T-helper 1 cell (primary cell): Measurements from ENCODE around the gene UBE2L3.
"Not testable (repeated sequence)": the region's sequence is repeated elsewhere in the genome, so short reads cannot be mapped to it uniquely, and the experiment has no call there.

Experiments
- DNase-seq, 5 donors: peaks; one replicate each; pipeline ENCODE4 v3.0.0-alpha.2; 2012 to 2020

Gene UBE2L3

GRCh38 chr22:21603973-21604372, 36.5 kb downstream of the UBE2L3 start:
- DNase-seq: no peak

DNA sequence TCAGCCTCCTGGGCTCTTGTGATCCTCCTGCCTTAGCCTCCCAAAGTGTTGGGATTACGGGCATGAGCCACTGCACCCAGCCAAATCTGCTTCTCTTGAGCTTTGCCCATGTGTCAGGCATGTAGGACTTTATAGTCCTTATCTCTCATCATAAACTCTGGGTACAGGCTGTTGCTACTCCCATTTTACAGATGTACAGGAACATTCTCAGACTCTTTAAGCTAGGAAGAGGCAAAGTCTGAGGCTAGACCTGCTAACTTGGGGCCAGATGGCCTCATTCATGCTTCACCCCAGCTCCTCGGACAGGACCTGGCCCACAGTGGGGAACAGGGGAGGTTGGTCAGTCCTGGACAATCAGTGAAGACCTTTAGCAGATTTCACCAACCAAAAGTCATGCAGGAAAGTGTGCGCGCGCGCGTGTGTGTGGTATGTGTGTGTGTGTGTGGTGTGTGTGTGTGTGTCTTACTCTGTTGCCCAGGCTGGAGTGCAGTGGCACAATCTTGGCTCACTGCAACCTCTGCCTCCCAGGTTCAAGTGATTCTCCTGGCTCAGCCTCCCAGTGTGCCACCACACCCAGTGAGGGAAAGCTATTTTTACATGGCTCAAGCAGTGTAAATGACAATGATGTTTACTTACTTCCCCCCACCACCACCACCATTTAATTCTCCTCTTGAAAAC, 38.5 kb downstream of the UBE2L3 start:
- no peak for DNase-seq

GRCh38 chr22:21606775-21607174, 39.3 kb downstream of the UBE2L3 start:
- DNase-seq: no peak

DNA sequence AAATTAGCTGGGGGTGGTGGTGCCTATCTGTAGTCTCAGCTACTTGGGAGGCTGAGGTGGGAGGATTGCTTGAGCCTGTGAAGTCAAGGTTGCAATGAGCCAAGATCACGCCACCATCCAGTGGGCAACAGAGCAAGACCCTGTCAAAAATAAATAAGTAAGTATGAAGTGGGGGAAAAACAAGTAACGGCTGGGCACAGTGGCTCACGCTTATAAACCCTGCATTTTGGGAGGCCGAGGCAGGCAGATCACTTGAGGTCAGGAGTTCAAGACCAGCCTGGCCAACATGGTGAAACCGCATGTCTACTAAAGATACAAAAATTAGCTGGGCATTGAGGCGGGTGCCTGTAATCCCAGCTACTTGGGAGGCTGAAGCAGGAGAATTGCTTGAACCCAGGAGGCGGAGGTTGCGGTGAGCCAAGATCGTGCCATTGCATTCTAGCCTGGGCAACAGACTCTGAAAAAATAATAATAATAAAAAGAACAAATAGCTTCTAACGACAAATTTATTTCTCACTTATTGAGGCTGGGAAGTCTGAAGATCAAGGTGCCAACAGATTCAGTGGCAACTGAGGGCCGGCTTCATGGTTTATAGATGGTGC, 42.1 kb downstream of the UBE2L3 start:
- not testable (repeated sequence) for DNase-seq

DNA sequence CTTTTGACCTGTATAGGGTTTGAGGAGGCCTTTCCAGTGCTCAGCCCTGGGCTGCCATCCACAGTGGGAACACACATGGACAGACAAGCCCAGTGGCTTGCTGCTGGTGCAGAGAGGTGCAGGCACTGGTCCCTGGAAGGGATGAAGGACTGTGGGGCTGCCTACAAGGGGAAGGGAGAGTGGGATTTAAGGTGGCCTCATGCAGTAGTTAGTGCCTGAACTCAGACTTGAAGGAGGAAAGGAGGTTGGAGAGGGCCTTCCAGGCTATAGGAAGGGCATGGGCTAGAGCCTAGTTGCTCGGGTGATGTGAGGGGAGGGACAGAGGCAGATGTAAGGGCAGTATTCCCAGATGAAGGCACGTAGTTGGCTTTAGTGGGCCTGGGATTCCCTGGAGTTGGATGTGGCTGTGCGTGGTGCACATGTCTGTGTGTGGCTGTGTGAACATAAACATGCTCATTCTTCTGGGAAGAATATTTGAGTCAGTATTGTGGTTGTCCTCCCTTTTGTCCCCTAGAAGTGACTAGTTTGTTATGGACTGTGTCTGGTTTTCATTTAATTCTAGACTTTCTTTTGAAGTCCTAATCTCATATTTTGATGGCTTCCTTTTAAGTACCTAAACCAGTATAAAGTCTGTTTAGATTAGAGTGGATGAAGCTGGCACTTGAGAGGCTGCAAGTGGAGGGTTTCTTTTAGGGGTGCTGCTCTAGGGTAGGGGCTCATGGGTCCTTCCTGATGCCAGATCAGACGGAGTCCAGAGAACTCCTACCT, 43.9 kb downstream of the UBE2L3 start:
- no peak for DNase-seq

DNA sequence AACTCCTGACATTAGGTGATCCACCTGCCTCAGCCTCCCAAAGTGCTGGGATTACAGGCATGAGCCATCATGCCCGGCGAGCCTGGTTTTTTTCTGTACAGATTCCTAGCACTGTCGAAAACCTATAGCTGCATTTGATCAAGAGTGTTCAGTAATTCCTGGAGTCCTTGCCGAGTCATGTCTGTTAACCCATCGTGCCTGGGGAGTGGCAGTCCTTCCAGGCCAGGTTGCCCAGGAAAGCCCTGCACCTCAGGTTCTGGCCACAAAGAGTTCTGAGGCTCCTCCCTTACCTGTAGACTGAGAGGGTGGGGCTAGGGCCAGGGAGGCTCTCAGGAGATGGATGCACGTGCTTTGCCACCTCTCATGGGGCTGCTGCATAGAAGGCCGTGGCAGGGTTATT, 45.3 kb downstream of the UBE2L3 start:
- DNase-seq: no peak

- no peak for DNase-seq
Observed at GRCh38 chr22:21613553-21614233, 46.2 kb downstream of the UBE2L3 start.

DNA sequence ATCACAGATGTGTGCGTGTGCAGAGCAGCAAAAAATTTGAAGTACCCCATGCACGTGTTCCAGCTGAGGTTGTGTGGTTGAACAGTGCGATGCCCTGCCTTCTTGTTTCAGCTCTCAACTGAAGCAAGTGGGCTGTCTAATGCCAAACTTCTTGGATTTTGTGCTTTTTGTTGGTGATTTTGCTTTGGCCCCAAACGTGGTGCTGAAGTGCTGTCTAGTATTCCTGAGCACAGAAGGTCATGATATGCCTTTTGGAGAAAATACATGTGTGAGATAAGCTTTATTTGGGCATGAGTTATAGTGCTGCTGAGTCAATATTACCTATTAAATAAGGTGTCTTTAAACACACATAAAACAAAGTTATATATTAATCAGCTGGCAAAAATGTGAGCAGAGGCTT, 48.2 kb downstream of the UBE2L3 start:
- DNase-seq: no peak

GRCh38 chr22:21617337-21617736, 49.8 kb downstream of the UBE2L3 start:
- DNase-seq: not testable (repeated sequence)

GRCh38 chr22:21621025-21621424, 53.5 kb downstream of the UBE2L3 start:
- DNase-seq: no peak

DNA sequence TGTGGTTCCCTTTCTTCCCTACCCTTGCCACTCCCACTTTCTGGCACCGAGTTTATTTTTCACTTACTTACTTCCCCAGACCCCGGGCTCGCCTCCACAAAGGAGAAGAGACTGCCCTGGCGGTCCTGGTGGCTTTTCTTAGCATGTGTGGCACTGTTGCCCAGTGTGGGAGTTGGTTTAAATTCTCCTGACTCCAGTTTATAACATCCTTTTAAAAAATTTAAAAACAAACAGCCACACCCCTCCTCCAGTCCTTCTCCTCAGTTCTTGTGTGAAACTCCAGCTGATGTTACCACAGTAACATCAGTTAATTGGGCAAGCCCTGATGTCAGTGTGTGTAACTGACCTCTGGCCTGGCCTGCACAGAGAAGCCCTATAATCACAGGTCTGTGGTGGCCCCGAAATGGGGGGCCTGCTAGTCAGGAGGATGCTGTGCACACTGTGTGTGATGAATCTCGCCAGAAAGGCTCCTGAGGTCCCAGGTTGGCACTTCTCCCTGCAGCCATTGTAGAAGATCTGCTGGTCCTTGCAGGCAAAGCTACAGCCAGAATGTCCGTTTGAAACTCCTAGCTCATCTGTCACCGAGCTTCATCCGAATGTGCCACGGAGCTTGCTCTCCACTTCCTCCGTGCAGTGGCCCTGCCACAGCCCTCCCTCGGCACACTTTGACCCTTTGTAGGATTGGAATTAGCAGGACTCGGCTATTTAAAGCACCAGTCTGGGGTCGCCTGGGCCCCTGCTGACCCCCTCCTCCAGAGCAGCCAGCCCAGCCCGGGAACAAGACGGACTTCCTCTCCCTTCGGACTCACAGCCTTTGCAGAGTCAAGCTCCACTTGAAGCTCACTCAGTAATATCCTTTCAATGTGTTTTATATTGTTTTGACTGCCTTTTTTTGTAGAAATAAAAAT, 54.8 kb downstream of the UBE2L3 start:
- no peak for DNase-seq

DNA sequence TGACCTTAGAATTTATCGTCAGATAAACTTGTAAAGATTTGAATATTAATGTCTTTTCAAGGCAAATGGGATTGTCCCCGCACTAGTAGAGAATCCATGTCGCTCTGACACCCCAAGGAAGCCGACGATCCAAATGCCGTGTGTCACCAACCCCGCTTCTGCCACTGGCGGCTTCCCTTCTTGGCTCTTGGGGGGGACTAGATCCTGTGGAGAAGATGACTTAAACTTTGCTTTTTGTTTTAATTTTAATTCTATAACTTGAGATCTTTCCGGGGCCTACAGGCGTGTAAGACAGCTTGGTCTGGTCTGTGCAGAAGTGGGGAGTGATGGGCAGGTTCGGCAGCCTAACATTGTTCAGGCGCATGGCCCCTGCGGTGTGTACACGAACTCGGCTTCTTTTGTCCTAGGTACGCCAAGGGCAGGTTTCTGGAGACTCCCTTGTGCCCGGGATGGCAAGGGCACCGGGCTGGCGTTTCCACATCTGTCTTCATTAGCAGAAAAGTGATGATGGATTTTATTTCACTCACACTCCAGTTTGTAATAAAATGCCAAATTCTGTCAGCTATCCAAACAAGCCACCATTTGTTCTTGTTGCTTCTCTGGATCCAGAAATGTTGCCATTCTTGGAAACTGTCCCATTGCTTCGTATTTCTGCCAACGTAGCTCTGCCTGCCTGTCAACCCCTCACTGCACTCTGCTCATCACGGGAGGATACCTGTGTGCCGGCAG, 55.6 kb downstream of the UBE2L3 start:
- DNase-seq: no peak

- DNase-seq: no peak
Observed at GRCh38 chr22:21623648-21623970, 56.1 kb downstream of the UBE2L3 start.

DNA sequence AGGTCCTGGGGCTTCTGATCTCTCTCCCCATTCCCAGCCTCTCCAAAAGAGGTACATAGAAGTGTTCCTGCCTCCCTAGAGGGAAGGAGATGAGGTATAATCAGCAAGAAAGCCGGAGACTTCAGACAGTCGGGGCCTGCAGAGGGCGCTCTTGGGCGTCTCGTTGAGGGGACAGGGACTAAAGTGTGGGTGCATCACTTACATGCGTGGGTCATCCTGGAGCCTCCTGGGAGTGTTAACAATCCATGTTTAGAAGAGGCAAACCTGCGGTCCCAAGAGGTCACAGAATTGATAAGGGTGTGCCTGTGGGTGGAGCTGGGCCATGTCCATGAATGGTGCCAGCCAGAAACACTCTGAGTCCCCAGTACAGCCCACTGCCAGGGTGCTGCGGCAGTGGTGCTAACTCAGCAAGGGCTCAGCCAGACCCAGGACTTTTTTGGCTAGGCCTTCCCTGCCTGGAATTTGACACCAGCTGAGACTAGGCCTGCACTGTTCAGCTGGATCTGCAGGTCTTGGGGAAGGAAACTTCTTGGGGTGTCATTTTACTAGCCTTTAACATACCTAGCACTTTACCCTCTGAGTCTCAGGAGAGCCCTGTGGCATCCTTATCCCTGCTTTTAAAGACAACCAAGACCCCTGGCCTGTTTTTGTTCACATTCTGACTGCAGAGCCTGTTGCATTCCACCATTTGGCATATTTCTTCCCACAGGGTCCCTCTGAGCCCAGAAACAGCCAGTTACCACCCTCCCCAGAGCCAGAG, 56.8 kb downstream of the UBE2L3 start:
- DNase-seq: peak in 2 of 5 donors; percentile 17 to 25

- DNase-seq: no peak
Observed at GRCh38 chr22:21624880-21625791, 57.6 kb downstream of the UBE2L3 start.

DNA sequence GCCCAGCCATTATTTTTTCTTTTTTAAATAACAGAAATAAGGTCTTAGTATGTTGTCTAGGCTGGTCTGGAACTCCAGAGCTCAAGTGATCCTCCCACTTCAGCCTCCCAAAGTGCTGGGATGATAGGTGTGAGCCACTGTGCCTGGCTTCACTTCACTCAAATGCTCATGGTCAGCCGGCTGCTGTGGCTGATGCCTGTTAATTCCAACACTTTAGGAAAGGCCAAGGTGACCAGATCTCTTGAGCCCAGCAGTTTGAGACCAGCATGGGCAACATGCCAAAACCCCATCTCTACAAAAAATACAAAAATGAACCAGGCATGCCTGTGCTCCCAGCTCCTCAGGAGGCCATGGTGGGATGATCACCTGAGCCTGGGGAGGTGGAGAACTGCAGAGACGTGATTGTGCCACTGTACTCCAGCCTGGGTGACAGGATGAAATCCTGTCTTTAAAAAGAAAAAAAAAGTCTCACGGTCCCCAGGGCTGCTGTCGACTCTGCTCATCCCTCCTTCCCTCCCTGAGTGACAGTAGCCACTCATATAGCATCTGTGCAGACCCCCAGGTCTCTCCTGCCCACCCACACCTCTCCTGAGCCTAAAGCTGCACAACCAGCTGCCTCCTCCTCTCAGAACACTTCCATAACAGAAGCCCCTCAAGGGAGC, 58.7 kb downstream of the UBE2L3 start:
- DNase-seq: no peak

DNA sequence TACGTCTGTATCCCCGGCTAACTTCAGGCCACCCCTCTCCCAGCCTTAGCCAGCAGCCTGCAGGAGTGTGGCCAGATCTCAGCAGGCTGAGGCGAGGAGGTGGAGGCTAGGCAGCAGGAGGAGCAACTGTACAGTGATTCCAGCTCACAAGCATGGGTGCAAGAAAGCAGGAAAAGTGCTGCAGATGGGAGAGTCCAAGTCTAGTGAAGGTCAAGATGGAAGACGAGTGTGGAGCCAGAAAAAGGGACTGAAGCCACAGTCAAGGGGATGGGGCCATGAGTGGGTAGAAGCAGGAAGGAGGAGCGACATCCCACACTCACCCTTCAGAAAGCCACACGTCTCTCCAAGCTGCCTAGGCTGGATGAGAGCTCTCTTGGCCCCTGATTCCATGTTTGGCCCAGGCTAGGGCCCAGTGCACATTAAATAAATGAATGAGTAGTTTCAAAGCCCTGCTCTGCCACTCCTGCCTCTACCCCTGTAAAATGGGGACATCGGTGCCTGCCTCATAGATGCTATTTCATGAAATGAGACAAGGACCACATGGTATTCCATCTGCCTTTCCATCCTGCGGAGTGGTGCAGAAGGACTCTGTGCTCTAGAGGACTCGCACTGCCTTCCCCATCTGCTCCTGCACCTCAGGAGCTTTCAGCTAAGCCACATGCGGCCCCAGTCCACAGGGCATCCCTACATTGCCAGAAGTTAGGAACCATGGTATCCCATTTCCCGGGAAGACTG, 59.4 kb downstream of the UBE2L3 start:
- no peak for DNase-seq
